GM10266 (cell line): ENCODE data around the gene NRP1.

Experiments
- DNase-seq: peaks from one replicate; pipeline ENCODE4 v3.0.0; 2012; ENCODE audit errors: extremely low spot score
- CTCF ChIP-seq: IDR thresholded peaks from 2 replicates; pipeline ENCODE4 v1.5.1; 2012; ENCODE audit warnings: mild to moderate bottlenecking, low read depth; ENCODE audit not compliant: control insufficient read depth, insufficient read depth; ENCODE audit errors: missing control alignments

The NRP1 gene

GRCh38 chr10:33278198-33278597 lies 56.3 kb downstream of the NRP1 start:
- DNase-seq = no peak
- TF ChIP-seq CTCF = no peak

GRCh38 chr10:33277135-33277536 lies 57.3 kb downstream of the NRP1 start:
- no peak for TF ChIP-seq CTCF
- no peak for DNase-seq

GRCh38 chr10:33276282-33276923 lies 58.1 kb downstream of the NRP1 start:
- DNase-seq = no peak
- no peak for TF ChIP-seq CTCF

- no peak for DNase-seq
- TF ChIP-seq CTCF = no peak
Measured at GRCh38 chr10:33274096-33274785, 60.2 kb downstream of the NRP1 start.

- no peak for TF ChIP-seq CTCF
- no peak for DNase-seq
Measured at GRCh38 chr10:33273295-33274002, 61.0 kb downstream of the NRP1 start.

GRCh38 chr10:33272635-33273034 lies 61.8 kb downstream of the NRP1 start:
- TF ChIP-seq CTCF = no peak
- DNase-seq = no peak
